Cardiac muscle cell (in vitro differentiated cells and primary cell): ENCODE results near the gene UBE2E1. TPM values are rescaled to one million over a fixed set of nuclear protein-coding genes. Genes with fewer than 3 reads are reported as not detected.
A peak's percentile ranks its signal among the peaks of the same experiment; 100 is the strongest.
"Not testable (repeated sequence)": the region's sequence is repeated elsewhere in the genome, so short reads cannot be mapped to it uniquely, and the experiment has no call there.

ENCODE experiments used
- DNase-seq, 2 donors: peaks; one replicate each; pipeline versions ENCODE4 v3.0.0 to v3.0.0-alpha.2; 2010 to 2017; ENCODE audit warnings: low read depth in 1 of 2, low spot score in 1 of 2
- H3K27ac ChIP-seq: fragments of 200-600 bp; sonication (generic); 2 replicates; pipeline ENCODE4 v1.5.1; 2016
- H3K27me3 ChIP-seq: fragments of 200-600 bp; sonication (generic); 2 replicates; pipeline ENCODE4 v1.6.0; 2016; ENCODE audit warnings: control low read depth
- H3K36me3 ChIP-seq: fragments of 200-600 bp; sonication (generic); 2 replicates; pipeline ENCODE4 v1.5.1; 2016; ENCODE audit warnings: control low read depth
- H3K4me1 ChIP-seq: fragments of 200-600 bp; sonication (generic); 2 replicates; pipeline ENCODE4 v1.8.1; 2017; ENCODE audit warnings: low read depth, mild to moderate bottlenecking, mixed run types
- H3K4me3 ChIP-seq: fragments of 200-600 bp; sonication (generic); 2 replicates; pipeline ENCODE4 v1.5.1; 2016; ENCODE audit warnings: mild to moderate bottlenecking
- H3K9me3 ChIP-seq: fragments of 200-600 bp; sonication (generic); 2 replicates; pipeline ENCODE4 v1.5.1; 2017; ENCODE audit warnings: low read depth, mild to moderate bottlenecking, control low read depth
- polyA plus RNA-seq: library from polyadenylated mRNA; unstranded; fragments of >200 nt; fragmentation: Nextera tagmentation; extraction: Ambion mirVana; gene quantifications from 2 replicates; pipeline ENCODE4 v1.2.1, GENCODE V29; 2016
- total RNA-seq: library from RNA; depleted of rRNA; stranded (reverse); fragments of >200 nt; gene quantifications from 2 replicates; pipeline ENCODE4 v1.2.3, GENCODE V29; 2016
- TF ChIP-seq, protein P1 (sequence below): IDR thresholded peaks from 2 replicates; pipeline ENCODE4 v1.5.1; 2012; ENCODE audit warnings: low read depth, mild to moderate bottlenecking, low read length

The UBE2E1 gene
- total and polyA plus RNA-seq, 2 experiments from 2014 or later = 33.5 to 198 TPM

- H3K4me1 ChIP-seq = peaks cover 13% of the 10 kb centered on the region
- H3K27me3 ChIP-seq = no peaks in the 10 kb centered on the region
- TF ChIP-seq, protein P1, sequence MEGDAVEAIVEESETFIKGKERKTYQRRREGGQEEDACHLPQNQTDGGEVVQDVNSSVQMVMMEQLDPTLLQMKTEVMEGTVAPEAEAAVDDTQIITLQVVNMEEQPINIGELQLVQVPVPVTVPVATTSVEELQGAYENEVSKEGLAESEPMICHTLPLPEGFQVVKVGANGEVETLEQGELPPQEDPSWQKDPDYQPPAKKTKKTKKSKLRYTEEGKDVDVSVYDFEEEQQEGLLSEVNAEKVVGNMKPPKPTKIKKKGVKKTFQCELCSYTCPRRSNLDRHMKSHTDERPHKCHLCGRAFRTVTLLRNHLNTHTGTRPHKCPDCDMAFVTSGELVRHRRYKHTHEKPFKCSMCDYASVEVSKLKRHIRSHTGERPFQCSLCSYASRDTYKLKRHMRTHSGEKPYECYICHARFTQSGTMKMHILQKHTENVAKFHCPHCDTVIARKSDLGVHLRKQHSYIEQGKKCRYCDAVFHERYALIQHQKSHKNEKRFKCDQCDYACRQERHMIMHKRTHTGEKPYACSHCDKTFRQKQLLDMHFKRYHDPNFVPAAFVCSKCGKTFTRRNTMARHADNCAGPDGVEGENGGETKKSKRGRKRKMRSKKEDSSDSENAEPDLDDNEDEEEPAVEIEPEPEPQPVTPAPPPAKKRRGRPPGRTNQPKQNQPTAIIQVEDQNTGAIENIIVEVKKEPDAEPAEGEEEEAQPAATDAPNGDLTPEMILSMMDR = no peak
- H3K36me3 ChIP-seq = peaks cover 21% of the 10 kb centered on the region
- peak overlapping the region; percentile 75 for H3K4me3 ChIP-seq
- H3K27ac ChIP-seq = peak overlapping the region; percentile 82
- no peak for DNase-seq
- H3K9me3 ChIP-seq = no peaks in the 10 kb centered on the region
Measured at GRCh38 chr3:23916152-23916885, 110.6 kb downstream of the UBE2E1 start.

- Histone ChIP-seq H3K9me3 (no peaks in the 10 kb centered on the region), H3K27ac (peak within 1 kb of the TSS; percentile 82), H3K36me3 (peaks cover 21% of the 10 kb centered on the region), H3K4me1 (peaks cover 13% of the 10 kb centered on the region), H3K4me3 (peak within 1 kb of the TSS; percentile 75), H3K27me3 (no peaks in the 10 kb centered on the region)
- TF ChIP-seq, protein P1 = peak; percentile 48
- peak; percentile 98 for DNase-seq
Measured at GRCh38 chr3:23916886-23917678, 111.3 kb downstream of the UBE2E1 start, which contains the start of the genes NKIRAS1 and RPL15. Gene NKIRAS1, minus strand, starts transcription at chr3:23916990. Its CDS starts 6,086 bp downstream, at chr3:23910904. Gene RPL15, plus strand, starts transcription at chr3:23917132. Its CDS starts 728 bp downstream, at chr3:23917860.

GRCh38 chr3:23917679-23918303 lies 112.0 kb downstream of the UBE2E1 start:
- DNase-seq = peak; percentile 61 to 68
- H3K4me1 ChIP-seq = peaks cover 13% of the 10 kb centered on the region
- peaks cover 21% of the 10 kb centered on the region for H3K36me3 ChIP-seq
- peak overlapping the region; percentile 75 for H3K4me3 ChIP-seq
- not testable (repeated sequence) for H3K9me3 ChIP-seq, H3K27me3 ChIP-seq
- peak overlapping the region; percentile 78 for H3K27ac ChIP-seq

GRCh38 chr3:23918331-23918730 lies 112.6 kb downstream of the UBE2E1 start:
- H3K27ac ChIP-seq = peak overlapping the region; percentile 19
- H3K4me3 ChIP-seq = peak overlapping the region; percentile 75
- H3K27me3 ChIP-seq, H3K9me3 ChIP-seq, DNase-seq: not testable (repeated sequence)
- H3K36me3 ChIP-seq = peaks cover 21% of the 10 kb centered on the region
- H3K4me1 ChIP-seq = peaks cover 13% of the 10 kb centered on the region

GRCh38 chr3:23919628-23920027 lies 113.9 kb downstream of the UBE2E1 start:
- Histone ChIP-seq H3K4me1 (peaks cover 12% of the 10 kb centered on the region), H3K36me3 (peaks cover 21% of the 10 kb centered on the region), H3K9me3 (no peaks in the 10 kb centered on the region), H3K27ac (peak overlapping the region; percentile 15), H3K27me3 (no peaks in the 10 kb centered on the region), H3K4me3 (no peak overlapping the region)
- DNase-seq = no peak
- TF ChIP-seq, protein P1 = no peak

DNA sequence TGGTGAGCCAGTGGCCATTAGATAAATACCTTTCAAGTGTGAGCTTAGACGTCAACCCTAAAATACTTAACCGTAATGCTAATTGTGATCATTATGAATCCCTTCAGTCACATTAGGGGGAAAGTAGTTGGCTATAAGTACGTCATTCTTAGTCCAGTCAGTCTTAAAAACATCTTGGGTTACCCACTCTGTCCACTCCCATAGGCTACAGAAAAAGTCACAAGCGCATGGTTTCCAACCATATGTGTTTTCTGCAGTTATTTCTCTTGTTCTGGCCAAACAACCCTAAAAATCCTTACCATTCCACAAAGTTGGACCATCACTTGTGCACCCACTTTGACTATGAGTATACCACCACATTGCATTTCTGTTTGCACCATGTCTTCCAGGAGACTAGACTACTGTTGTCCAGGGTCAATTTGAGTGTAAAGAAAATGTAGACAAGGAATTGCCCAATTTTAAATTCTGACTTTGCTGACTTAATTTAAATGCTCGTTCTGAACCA lies 114.4 kb downstream of the UBE2E1 start:
- TF ChIP-seq, protein P1 = no peak
- H3K4me3 ChIP-seq = no peak overlapping the region
- peak overlapping the region; percentile 15 for H3K27ac ChIP-seq
- no peak for DNase-seq
- H3K4me1 ChIP-seq = peaks cover 9% of the 10 kb centered on the region
- no peaks in the 10 kb centered on the region for H3K27me3 ChIP-seq
- H3K36me3 ChIP-seq = peaks cover 21% of the 10 kb centered on the region
- H3K9me3 ChIP-seq = no peaks in the 10 kb centered on the region
